NT2/D1 (cell line): ENCODE results near the gene NPAS3.

Experiments used
- SUZ12 ChIP-seq: IDR thresholded peaks from 2 replicates; pipeline ENCODE4 v1.6.1; 2011; ENCODE audit not compliant: insufficient read length, insufficient read depth; ENCODE audit errors: extremely low read depth
- YY1 ChIP-seq: IDR thresholded peaks from 2 replicates; pipeline ENCODE4 v1.6.1; 2011; ENCODE audit not compliant: insufficient read length, insufficient read depth
- ZNF274 ChIP-seq: IDR thresholded peaks from 2 replicates; pipeline ENCODE4 v1.6.1; 2011; ENCODE audit warnings: mild to moderate bottlenecking, low read depth, low read length

- TF ChIP-seq SUZ12 (no peak), YY1 (no peak), ZNF274 (no peak)
Observed at GRCh38 chr14:32896979-32897697, 41.5 kb upstream of the NPAS3 start.
